D341Med (cell line): ENCODE data around the gene CCDC187.

Experiments
- DNase-seq: peaks from one replicate; pipeline ENCODE4 v3.0.0; 2012; ENCODE audit warnings: low spot score

CCDC187 gene

DNA sequence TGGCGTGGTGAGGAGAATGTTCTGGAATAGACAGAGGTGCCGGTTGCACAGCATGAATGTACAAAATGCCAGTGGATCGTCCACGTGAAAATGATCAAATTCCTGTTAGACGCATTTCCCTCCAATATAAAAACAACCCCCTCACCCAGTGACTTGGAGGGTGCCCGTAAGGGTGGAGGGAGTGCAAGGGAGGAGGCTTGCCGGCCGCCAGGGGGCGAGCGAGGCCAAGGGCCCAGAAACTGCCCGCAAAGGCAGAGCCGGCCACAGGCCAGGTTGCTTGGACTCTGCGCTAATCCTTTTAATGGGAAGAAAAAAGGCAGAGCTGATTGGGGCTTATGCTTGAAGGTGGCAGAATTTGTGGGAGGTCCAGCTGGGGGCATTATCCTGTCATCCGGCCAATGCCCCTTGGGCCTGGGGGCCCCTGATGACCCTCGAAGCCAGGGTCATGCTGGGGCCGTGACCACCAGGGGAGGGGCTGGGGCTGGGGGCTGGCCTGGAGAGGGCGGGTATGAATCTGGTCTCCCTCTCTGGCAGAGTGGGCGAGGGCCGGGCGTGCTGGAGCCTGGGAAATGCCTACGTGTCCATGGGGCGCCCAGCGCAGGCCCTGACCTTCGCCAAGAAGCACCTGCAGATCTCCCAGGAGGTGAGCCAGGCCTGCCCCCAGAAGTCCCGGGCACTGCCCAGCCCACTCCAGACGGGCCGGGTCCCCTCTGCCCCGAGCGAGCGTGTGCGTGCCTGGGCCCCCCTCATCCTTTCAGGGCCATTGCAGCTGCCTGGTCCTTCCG lies 35.5 kb upstream of the CCDC187 start:
- DNase-seq, result no peak

- DNase-seq, result no peak
Observed at GRCh38 chr9:136338511-136338910, 34.6 kb upstream of the CCDC187 start.

DNA sequence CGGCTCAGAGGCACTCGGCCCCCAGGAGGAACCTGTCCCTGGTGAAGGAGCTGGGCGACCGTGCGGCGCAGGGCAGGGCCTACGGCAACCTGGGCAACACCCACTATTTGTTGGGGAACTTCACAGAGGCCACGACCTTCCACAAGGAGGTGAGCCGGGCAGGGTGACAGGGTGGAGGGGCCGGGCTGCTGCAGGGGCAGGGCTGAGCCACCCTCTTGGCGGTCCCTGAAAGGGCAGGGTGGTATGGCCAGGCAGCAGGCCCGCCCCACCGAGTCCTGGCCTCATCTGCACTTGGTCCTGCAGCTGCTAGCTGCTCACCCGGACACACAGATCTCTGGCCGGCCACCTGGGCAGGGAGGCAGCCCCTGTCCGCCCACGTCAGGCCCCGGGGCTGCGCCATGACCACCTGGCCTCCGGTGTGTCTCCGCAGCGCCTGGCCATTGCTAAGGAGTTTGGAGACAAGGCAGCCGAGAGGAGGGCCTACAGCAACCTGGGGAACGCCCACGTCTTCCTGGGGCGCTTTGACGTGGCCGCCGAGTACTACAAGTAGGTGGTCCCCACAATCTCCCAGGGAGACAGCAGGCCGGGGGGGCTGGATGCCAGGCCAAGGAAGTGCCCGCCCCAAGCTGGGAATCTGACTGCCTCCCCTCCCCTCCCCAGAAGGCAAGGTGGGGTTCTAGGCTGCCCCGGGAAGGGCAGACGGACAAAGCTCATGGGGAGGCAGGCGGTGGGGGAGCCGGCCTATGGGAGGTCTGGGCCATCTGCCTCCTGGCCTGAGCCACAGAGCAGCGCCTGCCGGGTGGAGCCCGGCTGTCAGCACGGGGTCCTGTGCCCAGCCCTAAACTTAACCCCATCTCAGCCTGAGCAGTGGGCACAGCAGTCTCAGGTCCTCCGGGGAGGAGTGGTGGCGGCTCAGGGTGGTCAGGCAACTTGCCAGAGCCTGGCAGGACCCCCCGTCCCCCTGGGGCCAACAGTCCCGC lies 33.8 kb upstream of the CCDC187 start:
- no peak for DNase-seq

DNA sequence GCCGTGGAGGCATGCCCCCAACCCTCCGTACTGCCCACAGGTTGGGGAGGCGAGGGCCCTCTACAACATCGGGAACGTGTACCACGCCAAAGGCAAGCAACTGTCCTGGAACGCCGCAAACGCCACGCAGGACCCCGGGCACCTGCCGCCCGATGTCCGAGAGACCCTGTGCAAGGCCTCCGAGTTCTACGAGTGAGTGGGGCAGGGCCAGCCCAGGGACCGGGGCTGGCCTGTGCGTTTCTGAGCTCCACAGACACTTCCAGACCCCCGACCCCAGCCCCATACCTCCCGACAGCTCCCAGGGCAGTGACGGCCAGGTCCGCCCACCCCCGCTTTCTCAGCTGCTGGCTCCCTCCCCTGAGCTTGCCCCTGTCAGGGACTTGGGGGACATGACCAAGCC lies 33.0 kb upstream of the CCDC187 start:
- no peak for DNase-seq

DNA sequence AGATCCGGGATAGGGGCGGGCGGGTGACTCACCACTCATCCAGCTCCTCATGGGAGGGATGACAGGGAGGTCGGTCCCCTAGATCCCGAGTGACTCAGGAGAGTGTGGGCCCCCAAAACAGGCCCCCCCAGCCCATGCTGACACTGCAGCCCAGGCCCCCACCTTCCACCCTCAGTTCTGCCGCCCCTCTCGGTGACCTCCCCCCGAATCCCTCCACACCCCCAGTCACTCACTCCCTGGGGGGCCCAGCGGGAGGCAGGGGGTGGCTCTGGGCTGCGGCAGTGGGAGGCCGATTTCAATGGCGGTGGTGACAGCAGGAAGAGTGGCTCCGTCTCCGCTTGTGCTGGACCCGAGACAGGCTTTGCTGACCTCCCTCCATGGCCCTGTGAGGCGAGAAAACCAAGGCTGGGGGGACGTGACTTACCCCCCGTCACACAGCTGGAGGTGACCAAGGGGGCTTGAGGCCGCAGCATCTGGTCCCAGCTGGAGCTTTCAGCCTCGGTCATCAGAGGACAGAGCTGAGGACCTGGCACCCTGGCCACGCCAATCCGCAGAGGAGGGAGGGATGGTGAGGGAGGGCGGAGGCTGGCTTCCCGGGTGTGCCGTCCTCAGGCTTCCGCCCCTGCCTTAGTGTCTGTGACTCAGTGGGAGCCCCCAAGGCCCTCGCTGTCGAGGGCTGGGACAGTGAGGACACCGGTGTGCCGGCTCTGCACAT lies 32.4 kb upstream of the CCDC187 start:
- no peak for DNase-seq

- no peak for DNase-seq
Observed at GRCh38 chr9:136335296-136336155, 31.6 kb upstream of the CCDC187 start.

DNA sequence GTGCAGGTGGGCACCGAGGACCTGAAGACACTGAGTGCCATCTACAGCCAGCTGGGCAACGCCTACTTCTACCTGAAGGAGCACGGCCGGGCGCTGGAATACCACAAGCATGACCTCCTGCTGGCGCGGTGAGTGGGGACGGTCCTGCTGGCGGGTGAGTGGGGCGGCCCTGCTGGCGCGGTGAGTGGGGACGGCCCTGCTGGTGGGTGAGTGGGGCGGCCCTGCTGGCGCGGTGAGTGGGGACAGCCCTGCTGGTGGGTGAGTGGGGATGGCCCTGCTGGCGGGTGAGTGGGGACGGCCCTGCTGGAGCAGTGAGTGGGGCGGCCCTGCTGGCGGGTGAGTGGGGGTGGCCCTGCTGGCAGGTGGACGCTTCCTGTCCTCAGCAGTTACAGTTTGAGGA lies 30.6 kb upstream of the CCDC187 start:
- DNase-seq, result no peak

DNA sequence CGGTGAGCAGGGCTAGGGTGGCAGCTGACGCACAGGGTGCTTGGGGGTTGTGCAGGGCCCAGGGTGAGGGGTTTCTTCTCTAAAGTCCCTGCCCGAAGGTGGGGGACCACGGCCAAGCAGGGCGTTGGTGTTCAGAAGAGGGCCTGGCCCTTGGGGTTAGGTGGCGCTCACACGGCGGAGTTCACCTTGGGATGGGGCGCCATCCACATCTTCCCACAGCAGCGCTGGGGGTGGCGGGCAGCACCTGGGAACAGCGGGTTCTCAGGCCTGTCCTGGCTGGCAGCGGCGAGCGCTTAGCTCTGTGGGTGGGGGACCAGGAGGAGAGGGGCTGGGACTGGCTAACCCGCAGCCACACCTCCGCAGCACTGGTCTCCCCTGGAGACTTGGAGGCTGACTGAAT lies 29.6 kb upstream of the CCDC187 start:
- no peak for DNase-seq

DNA sequence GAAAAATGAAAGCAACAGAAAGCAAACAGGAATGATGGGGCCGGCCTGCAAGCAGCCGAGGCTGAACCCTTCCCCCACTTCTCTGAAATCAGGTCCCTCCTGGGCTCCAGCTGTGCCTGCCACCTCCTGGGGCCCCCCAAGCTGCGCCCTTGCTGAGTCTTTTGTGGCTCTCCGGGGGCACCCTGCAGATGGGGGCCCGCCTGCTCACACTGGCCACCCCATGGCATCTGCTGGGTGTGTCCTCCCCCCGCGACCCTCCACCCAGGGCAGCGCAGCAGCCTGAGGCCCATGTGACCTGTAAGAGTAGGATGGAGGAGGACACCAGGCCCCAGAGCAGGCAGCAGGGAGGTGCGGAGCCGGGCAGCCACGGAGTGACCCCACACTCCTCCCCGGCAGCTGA lies 29.2 kb upstream of the CCDC187 start:
- DNase-seq, result no peak

DNA sequence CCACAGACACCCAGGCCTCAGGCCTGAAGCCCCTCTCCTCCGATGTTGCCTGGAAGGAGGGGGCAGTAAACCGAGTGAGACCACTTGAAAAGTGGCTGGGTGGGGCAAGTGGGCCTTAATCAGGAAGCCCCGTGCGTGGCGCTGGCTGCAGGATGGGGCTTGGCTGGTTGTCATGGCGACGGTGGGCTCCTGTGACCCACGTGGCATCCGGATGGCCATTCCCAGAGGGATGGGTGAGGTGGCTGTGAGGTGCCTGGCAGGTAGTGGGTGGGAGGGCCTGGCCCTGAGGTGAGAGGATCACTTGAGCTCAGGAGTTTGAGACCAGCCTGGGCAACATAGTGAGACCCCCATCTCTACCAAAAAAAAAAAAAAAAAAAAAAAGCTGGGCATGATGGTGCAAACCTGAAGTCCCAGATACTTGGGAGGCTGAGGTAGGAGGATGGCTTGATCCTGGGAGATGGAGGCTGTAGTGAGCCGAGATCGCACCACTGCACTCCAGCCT lies 28.6 kb upstream of the CCDC187 start:
- no peak for DNase-seq

- DNase-seq, result no peak
Observed at GRCh38 chr9:136331556-136332481, 27.9 kb upstream of the CCDC187 start.

DNA sequence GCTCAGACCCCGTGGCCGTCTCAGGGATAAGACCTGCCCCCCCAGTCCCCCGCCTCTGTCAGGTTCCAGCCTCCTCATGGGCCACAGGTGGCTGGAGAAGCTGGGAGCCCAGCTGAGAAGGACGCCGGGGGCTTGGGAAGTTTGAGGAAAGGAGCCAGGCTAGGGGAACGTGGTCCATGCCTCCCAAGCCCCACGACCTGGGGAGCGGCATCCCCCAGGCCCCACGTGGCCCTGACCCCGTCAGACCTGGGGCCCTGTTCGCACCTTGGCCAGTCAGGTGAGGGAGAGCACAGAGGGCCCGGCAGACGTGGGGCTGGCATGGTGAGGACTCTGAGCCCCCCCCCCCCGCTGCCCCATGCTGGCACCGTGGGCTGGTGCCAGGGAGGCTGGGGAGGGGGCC lies 27.1 kb upstream of the CCDC187 start:
- DNase-seq, result no peak

GRCh38 chr9:136330406-136330990 lies 26.6 kb upstream of the CCDC187 start:
- no peak for DNase-seq

GRCh38 chr9:136329636-136330405 lies 25.9 kb upstream of the CCDC187 start:
- no peak for DNase-seq

DNA sequence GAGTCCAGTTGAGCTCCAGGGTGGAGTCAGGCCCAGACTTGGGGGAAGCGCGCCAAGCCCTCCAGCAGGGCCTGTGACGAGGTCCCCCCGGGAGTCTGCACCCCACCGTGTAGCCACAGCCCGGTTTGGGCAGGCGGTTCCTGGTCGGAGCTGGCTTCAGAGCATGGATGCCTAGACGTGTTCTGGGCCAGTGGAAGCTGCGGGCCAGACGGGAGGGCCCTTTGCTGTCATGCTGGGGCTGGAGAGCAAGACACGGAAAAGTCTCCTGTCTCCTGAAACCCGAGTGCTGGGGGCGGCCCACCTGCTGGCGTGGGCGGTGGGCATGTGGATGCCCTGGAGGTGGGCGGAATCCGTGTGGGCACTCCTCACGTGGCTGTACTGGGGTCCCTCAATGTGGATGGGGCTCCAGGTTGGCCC lies 25.3 kb upstream of the CCDC187 start:
- no peak for DNase-seq

DNA sequence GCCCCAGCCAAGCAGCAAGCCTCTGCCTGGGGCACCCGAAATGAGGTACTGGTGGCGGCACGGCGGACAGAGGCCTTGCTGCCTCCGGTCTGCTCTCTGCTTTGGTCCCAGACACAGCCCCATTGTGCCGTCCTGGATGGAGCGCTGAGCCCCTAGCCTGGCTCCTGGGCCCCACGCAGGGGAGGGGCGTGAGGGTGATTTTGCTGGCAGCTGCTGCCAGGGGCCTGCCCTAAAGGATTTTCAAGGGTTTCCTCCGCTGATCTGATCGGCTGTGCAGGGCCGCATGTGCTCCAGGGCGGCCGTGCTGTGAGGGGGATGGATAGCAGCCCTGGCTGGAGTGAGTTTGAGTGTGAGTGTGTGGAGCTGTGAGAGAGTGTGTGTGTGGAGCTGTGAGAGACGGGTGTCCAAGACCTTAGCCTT lies 24.7 kb upstream of the CCDC187 start:
- DNase-seq, result peak; percentile 83

- no peak for DNase-seq
Observed at GRCh38 chr9:136328011-136328621, 24.2 kb upstream of the CCDC187 start.

DNA sequence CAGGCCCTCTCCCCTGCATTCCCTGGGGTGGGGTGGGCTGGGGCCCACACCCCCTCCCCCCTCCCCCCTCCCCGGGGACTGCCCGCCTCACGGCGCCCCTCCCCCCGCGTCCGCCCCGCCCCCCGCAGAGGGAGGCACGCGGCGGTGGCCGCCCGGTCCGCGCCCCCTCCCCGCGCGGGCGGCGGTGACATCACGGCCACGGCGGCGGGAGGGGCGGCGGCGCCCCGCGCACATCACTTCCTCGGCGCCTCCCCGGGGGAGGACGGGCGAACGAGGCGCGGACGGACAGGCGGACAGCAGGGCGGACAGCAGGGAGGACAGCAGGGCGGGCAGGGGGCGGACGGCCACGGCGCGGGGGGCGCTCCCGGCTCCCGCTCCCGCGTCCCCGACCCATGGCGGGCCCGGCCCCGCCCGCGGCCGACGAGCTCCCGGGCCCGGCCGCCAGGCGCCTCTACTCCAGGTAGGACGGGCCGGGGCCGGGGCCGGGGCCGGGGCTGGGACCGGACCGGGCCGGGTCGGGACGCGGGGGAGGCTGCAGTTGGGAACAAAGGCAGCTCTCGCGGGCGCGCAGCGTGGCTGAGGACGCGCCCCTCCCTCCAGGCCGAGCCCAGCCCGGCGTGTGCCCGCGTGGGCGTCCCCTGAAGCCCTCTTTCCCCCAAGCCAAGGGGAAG lies 23.5 kb upstream of the CCDC187 start, which contains the start of gene GPSM1:
TSS of gene GPSM1 (plus strand) at position 236 of the 671 bp plus-strand sequence. CDS start at position 393, 157 bp downstream.
- DNase-seq, result peak; percentile 92
